OCI-LY3 (cell line): ENCODE results near the gene SPC24.

ENCODE experiments used
- EZH2phosphoT487 ChIP-seq: fragments of 200-600 bp; shearing (Covaris generic); IDR thresholded peaks from 2 replicates; pipeline ENCODE4 v1.6.1; 2018; ENCODE audit warnings: antibody characterized with exemption, mixed run types, low read depth
- TF ChIP-seq, protein P1 (sequence below): fragments of 200-600, 300-600 bp; sonication (generic); IDR thresholded peaks from 2 replicates; pipeline ENCODE4 v1.5.1; 2014; ENCODE audit warnings: antibody characterized with exemption, low read length, low read depth

DNA sequence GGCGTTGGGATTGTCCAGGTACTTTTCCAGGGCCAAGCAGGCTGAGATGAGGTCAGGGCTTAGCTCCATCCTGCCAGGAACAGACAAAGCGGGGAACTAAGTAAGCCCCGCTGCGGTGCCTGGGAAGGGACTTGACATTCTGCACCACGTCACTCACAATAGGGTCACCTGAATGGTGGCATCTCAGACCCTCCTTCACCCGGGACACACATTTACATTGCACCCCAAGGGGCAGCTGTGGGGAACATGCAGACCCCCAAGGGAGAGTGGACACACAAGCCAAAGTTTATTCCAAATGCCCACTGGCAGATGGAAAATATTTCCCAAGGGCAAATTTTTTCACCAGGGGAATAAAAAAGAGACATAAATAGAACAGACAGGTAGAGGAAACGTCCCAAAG, 20.3 kb upstream of the SPC24 start:
- TF ChIP-seq, protein P1, sequence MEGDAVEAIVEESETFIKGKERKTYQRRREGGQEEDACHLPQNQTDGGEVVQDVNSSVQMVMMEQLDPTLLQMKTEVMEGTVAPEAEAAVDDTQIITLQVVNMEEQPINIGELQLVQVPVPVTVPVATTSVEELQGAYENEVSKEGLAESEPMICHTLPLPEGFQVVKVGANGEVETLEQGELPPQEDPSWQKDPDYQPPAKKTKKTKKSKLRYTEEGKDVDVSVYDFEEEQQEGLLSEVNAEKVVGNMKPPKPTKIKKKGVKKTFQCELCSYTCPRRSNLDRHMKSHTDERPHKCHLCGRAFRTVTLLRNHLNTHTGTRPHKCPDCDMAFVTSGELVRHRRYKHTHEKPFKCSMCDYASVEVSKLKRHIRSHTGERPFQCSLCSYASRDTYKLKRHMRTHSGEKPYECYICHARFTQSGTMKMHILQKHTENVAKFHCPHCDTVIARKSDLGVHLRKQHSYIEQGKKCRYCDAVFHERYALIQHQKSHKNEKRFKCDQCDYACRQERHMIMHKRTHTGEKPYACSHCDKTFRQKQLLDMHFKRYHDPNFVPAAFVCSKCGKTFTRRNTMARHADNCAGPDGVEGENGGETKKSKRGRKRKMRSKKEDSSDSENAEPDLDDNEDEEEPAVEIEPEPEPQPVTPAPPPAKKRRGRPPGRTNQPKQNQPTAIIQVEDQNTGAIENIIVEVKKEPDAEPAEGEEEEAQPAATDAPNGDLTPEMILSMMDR = no peak
- TF ChIP-seq EZH2phosphoT487 = no peak
